Activated naive CD4-positive, alpha-beta T cell treated with Interleukin-2 at 50 U/mL for 16 hours (primary cell): ENCODE measurements around the gene TMEM181.
A peak's percentile ranks its signal among the peaks of the same experiment; 100 is the strongest.

Experiments
- DNase-seq: peaks from one replicate; pipeline ENCODE4 v3.0.0-alpha.2; 2020

Gene TMEM181

DNA sequence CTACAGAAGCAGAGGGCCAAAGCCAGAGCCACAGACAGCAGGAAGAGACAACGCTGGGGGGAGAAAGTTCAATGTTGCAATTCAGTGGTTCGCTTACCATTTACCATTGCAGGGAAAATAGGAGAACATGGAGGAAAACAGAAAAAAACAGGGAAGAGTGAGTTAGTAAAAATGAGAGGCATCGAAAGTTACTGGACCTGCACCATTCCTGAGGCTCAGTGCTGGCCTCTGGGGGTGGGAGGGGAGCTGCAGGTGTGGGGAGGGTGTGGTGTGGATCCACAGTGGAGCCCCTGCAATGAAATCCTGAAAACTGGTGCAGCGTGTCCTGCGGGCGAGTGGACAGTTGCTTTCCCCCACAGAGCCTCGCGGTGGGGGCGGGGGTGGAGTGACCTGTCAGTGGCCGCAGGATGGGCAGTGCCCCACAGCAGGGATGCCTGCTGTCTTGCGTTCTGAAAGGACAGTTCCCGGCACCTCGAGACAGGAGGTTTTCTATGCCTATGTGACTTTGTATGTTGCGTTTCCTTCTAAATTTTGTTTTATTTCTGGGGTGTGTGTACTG lies 5.7 kb downstream of the TMEM181 start:
- no peak for DNase-seq

- DNase-seq: no peak
Measured at GRCh38 chr6:158566207-158566818, 6.4 kb downstream of the TMEM181 start.

DNA sequence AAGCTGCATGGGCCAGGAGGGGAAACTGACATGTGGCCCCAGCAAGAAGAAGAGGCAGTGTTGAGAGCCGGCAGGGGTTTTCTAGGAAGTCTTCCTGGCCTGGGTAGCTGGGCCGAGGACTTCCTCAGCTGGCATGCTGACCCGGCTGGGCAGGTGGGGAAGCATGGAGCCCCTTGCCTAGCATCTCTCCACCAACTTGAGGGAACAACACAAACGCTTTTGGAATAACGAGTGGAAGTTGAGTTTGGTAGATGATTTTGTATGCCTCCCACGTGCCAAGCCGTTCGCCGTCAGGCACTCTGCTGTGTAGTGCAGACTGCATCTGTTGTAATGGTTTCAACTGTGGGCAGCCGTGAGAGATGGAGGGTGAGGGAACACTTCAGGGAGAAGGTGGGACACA lies 7.3 kb downstream of the TMEM181 start:
- no peak for DNase-seq

GRCh38 chr6:158567871-158568401 lies 8.0 kb downstream of the TMEM181 start:
- DNase-seq: no peak

DNA sequence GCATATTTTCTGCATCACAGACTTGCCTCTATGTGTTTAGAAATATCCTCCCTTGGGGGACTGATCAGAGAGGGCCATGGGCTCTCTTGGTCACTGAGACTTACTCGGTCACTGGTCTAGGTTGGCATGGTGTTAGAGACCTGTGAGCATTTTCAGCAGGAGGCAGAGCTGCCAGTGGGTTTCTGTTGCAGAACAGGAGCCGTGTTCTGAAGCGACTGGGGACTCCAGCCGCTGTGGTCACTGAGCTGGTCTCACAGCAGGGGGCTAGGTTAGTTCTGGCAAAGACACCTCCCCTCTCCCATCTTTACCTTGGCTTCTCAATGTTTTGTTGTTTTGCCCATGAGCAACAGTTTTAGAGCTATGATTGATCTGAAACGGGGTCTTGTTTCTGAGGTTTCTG lies 8.7 kb downstream of the TMEM181 start:
- no peak for DNase-seq

- no peak for DNase-seq
Measured at GRCh38 chr6:158569036-158569435, 9.1 kb downstream of the TMEM181 start.

- DNase-seq: no peak
Measured at GRCh38 chr6:158570681-158570962, 10.7 kb downstream of the TMEM181 start.

- DNase-seq: no peak
Measured at GRCh38 chr6:158571826-158572652, 12.1 kb downstream of the TMEM181 start.

DNA sequence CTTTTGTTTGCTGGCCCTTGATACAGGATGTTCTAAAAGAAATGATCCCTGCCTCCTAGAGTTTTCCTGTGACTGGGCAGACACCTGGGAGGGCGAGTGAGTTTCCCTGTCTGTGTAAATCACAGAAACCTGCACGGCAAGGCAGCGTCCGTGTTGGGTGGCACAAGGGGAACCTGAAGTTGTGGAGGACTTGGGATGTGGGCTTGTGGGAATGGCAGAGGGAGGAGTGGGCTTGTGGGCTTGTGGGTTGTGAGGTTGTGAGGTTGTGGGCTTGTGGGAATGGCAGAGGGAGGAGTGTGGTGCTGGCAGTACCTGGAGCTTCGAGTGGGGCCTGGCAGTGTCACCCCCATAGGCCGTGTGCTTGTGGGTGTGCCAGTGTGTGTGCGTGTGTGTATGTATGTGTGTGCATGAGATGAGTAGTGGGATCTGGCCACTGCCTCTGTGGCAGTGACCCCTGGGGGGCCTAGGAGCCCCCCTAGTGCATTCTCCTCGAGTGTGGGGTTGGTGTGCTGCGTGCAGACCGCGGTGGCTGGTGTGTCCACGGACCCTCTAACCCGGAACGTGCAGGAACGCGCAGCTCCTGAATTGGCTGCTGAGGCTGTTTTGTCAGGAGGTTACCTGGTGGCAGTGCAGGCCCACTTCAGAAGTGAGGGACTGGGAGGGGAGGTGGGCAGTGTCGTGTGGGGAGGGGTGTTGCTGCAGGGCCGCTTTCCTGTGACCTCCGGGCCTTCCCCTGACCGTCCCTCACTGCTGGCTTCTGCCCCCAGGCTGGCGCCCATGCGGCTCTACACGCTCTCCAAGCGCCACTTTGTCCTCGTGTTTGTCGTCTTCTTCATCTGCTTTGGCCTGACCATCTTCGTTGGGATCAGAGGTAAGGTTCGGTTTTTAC lies 13.0 kb downstream of the TMEM181 start:
- no peak for DNase-seq

DNA sequence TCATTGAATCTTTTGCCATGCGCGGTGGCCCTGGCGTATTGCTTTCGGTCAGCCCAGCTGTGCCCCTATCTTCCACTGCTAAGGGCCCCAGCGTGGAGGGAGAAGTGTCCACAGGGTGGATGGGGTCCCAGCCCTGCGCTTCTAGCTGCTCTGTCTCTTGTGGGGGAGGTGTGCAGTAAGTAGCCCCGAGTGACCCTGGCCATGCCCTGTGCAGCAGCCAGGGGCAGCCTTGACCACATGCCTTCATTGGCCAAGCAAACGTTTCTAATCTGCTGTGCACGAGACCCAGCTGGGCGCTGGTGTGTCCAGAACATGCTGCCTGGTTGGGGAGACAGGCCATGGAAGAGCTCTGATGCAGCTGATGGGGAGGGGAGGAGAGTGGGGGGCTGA lies 13.6 kb downstream of the TMEM181 start:
- no peak for DNase-seq

- DNase-seq: no peak
Measured at GRCh38 chr6:158574800-158575199, 14.9 kb downstream of the TMEM181 start.

DNA sequence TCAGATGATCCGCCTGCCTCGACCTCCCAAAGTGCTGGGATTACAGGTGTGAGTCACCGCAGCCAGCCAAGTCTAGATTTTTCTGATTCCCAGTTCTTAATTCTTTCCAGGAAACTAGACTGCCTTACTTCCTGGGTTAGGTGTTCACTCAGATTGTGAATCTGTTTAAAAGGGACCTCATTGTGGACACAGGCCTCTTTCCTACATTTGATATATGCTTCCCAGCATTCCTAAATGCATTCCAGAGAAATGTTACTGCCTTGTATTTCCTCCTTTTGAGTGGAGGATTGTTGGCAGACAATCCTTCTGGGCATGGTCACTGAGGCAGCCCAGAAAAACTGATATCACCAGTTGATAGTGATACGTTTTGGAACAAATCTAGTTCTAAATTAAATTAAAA lies 15.7 kb downstream of the TMEM181 start:
- DNase-seq: no peak

DNA sequence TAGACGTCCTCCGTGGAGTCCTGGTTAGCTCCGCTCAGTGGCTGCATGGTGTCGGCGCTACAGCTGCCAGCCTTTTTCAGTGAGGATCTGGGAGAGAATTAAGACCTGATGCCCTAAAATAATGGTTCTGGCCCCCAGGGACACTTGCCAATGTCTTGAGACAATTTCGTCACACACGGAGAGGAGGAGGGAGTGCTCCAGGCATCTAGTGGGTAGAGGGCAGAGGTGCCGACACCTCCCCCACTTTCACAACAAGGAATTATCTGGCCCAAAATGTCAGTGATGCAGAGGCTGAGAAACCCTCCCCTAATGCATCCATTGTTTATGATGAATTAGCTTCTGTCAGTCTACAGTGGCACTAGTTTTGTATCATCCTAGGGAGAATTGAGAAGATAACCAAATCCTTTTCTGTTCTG lies 24.4 kb downstream of the TMEM181 start:
- DNase-seq: no peak

DNA sequence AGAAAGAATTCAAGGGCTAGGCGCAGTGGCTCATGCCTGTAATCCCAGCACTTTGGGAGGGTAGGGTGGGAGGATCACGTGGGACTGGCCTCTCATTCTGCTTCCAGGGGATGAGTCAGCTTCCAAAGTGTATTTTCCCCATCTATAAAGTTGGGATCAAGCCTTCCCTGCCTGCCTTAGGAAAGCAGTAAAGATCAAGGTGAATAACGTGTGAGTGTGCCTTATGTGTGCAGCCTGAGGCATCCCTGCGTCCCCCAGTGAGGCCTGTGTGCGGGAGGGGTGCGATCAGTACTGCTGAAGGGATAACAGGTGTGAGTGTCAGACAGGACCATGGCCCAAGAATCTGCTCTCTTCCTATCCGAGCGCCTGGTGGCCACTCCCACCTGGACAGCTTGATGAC lies 26.8 kb downstream of the TMEM181 start:
- no peak for DNase-seq

DNA sequence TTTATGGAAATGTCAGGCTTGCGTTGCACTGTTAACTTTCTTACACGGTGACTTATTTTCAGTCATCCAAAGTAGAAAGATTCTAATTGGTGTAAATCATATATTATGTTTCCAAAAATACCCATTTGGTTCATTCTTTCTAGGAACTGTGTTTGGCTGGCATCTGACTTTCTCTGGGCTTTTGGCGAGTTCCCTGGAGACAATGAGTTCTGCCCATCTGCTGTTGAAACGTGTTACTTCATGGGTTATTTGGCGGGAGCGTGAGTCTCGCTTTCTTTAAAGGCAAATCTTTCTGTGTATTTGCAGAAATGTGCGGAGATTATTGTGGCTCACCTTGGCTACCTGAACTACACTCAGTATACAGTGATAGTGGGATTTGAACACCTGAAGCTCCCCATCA lies 29.5 kb downstream of the TMEM181 start:
- no peak for DNase-seq

DNA sequence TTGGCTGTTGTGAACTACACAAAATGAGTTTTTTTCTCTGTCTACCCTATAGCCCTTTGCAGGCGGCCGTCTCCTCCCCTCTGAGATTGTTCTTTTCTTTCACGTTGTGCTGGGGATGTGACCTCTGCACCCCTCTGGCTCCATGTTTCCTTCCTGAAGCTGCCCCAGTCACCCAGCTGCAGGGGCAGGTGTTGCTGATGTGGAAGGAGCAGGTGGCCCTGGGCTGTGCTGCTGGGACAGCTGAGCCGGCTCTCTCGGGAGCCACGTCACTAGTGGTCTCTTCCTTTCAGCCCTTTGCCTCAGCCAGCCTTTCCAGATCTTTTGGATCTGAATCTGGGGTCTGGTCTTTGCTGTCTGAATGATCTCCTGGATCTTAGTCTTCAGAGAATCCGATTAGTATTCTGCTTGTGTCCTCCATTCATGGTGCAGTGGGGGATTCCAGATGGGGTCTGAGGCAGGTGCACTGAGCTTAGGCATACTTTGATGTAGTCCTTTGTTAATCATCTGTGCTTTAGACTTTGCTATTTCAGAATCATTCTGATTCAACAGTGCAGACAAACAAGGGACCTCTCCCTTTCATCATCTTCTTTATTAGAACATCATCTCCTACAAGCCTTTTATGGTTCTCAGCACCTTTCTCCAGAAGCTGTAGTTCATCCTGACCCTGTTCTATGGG lies 31.4 kb downstream of the TMEM181 start:
- no peak for DNase-seq

GRCh38 chr6:158591810-158592209 lies 31.9 kb downstream of the TMEM181 start:
- no peak for DNase-seq

- no peak for DNase-seq
Measured at GRCh38 chr6:158593670-158594069, 33.8 kb downstream of the TMEM181 start.

DNA sequence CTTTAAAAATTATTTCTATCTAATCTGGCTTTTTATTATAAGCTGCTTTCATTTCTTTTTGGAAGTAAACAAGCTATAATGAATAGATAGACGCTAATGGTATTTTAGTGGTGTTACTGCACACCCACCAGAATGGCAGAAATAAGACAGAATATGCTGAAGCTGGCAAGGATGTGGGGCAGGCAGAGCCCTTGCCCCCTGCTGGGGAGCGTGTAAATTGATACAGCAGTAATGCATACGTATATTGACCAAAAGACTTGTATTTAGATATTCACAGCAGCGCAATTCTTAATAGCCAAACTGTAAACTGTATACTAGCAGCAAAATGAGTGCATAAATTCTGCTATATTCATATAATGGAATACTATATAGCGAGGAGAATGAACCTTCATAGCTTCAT lies 35.3 kb downstream of the TMEM181 start:
- DNase-seq: peak; percentile 10

GRCh38 chr6:158596861-158597260 lies 37.0 kb downstream of the TMEM181 start:
- no peak for DNase-seq

DNA sequence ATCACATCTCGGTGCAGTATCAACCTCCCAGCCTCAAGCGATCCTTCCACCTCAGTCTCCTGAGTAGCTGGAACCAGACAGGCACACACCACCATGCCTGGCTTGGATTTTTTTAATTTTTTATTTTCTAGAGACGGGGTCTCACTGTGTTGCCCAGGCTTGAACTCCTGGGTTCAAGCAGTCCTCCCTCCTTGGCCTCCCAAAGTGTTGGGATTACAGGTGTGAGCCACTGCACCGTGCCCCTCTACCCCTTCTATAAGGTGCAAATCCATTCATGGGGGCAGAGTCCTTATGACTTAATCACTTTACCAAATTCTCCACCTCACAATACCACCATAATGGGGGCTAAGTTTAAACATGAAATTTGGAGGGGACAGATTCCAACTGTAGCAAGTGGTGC lies 37.7 kb downstream of the TMEM181 start:
- no peak for DNase-seq

DNA sequence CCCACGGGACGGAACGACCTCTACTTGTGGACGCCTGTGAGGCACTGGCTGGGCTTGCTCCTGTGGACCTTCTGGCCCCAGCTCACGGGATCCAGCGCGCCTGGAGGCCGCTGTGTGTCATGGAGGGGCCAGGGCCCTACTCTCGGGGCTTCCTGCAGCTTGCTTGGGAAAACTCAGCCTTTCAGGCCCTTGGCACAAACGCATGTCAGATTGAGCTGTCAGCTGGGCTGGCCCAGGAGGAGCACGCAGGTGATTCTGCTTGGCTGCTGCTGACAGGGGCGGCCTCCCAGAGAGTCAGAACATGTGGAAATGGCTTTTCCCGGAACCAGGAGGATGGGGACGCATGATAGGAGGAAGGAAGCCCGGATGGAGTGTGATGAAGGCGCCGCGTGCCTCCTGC lies 39.7 kb downstream of the TMEM181 start:
- no peak for DNase-seq
